ENCODE results near the gene SMIM8.

Gene SMIM8

GRCh38 chr6:87333033-87333432, 10.6 kb downstream of the SMIM8 start:
- intact Hi-C loops (cut with DNase I): no loop called here
- no peak for DNase-seq

GRCh38 chr6:87333591-87334181, 11.3 kb downstream of the SMIM8 start:
- intact Hi-C loops (cut with DNase I): no loop called here
- no peak for DNase-seq

DNA sequence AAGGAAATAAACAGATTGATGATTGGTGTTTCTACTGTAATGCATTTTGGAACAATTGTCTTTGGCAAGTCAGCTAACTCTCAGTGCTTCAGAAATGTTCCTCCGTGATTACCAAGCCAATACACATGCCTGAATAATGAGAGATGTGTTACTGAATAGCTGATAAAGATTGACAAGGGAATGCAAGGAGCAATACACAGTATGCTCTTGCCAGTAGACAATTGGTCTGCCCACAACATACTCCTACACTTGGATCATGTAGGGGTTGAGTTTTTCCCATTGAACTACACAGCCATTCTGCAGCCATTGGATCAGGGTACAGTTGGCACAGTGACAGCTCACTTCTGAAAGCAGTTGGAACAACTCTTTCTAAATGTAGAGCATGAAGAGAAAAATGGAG, 12.3 kb downstream of the SMIM8 start:
- peak in 1 of 42 donors; percentile 3 for DNase-seq
- intact Hi-C loops (cut with DNase I): no loop called here

DNA sequence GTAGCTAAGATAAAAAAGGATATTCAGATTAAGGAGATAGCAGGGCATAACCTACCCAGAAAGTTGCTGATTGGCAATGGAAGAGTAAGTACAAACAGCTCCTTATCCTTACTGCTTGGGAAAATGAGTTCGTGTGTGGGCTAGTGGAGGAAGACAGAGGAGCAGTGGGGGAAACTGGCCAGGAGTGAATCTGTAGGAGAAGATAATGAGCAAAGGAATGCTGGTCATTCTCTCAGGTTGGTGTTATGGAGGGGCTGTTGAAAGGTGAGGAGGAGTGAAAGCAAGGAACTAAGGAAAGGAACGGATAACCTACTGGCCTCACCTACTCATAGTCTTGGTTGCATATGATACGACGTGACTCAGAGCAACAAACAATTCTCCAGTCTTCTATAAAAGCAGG, 14.0 kb downstream of the SMIM8 start:
- no peak for DNase-seq
- intact Hi-C loops (cut with DNase I): no loop called here

GRCh38 chr6:87340230-87340629, 17.8 kb downstream of the SMIM8 start:
- intact Hi-C loops (cut with DNase I): no loop called here
- DNase-seq: no peak

DNA sequence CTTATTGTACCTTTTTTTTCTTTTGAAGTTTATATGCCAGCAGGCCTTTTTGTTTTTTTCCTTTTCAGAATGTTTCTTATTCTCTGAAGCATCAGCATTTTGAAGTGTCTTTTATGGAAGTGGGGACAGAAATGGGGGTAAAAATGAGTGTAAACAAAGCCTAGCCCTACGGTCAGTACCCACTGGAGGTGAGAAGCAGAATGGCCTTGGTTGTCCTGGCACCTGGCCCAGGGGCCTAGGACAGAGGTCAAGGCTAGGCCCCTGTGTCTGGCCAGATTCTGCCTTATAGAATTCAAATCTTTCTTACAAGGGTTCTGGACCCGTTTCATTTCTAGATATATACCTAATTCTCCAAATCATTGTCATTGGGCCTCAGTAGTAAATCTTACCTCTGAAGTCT, 18.8 kb downstream of the SMIM8 start:
- intact Hi-C loops (cut with DNase I): no loop called here
- DNase-seq: no peak

- no peak for DNase-seq
- intact Hi-C loops (cut with DNase I): no loop called here
These were observed 19.5 kb downstream of the SMIM8 start for GRCh38 chr6:87341899-87342298.

DNA sequence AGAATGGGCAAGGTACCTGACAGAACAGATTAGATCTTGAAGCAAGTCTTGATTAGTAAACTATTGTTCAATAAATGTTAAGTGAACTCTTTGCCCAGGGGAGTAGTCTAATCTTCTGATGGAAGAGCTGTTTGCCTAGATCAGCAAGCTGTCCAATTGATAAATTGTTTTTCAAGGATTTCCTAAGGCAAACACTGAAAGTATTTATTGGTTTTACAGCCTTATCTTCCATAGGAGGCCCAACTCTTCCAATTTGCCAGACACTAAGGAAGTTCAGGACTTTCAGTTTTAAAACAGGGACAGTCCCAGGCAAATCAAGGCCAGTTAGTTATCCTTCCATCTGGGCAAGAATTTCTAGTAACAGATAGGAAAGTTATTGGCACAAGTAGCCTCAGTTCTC, 20.4 kb downstream of the SMIM8 start:
- intact Hi-C loops (cut with DNase I): no loop called here
- no peak for DNase-seq

DNA sequence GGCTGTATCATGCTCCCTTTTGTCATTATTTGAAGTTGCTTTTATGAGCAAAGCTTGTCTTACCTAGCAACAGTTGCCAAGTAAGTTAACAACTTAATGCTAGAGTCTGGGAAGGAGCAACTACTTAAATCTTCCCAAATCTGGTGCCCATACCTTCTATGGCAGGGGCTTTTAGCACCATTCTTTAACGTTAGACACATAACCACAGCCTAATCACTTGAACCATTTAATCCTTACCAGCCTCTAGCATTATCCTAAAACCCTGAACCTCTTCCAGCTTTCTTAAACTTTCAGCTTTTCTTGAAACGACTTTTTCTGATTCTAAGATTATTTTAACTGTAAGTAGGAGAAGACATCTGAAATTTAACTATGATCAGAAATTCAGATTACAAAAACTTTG, 22.3 kb downstream of the SMIM8 start, which contains the start of gene C6orf163:
Gene C6orf163, plus strand, starts transcription at position 83 of the 400 bp plus-strand sequence. Its CDS starts 287 bp downstream, at position 370.
- DNase-seq: no peak
- intact Hi-C loops (cut with DNase I): no loop called here

GRCh38 chr6:87346700-87347099, 24.3 kb downstream of the SMIM8 start:
- DNase-seq: no peak
- intact Hi-C loops (cut with DNase I): no loop called here

DNA sequence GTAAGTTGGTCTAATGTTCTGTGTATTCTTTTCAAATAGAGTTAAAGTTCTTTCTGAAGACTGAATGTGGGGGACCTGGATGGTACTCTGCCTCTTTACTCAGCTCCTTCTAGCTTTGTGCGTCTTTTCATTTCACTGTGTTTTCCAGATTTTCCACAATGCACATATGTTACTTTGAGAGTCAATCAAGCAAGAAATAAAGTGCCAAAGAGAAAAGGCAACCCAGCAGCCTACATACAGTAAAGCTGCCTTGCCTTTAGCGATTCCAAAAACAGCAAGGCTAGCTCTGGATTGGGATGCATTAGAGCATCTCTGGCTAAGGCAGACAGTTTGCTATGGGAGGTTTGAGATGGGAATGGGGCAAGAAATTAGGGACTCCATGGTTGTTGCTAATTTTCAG, 27.5 kb downstream of the SMIM8 start:
- intact Hi-C loops (cut with DNase I): no loop called here
- DNase-seq: no peak

DNA sequence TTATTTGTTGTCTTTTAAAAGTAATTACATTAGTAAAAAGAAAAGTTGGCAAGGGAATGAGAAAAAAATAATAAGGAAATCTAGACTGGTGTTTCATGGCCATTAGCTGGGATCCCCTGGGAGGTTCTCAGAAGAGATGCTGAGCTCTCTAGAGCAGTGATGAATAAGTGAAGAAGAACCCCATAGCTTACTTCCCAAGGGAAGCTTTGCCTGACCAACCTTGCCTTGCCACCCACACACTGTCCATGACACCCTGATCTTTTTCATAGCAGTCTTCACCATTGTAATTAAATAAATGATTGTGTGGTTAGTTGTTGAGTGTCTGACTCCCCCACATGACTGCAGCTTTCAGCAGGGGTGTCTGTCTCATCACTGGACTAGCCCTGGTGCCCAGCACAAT, 28.1 kb downstream of the SMIM8 start:
- intact Hi-C loops (cut with DNase I): no loop called here
- no peak for DNase-seq

DNA sequence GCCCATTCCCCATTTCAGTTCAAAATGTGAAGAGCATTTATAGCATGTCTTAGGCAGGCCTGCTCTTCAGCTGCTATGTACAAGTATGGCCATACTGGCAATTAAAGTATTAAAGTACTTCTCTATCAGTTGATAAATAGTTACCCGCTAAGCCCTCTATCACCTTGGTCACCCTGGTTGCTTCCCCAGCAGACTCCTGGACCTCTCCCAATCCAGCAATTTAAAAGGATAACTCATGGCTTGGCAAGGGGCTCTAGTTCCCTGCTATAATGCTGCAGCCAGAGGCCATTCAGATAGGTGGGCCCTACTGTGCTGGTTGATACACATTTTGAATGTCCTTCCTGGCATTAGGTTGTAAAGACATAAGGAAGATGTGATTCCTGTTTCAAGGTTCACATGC, 29.2 kb downstream of the SMIM8 start:
- no peak for DNase-seq
- intact Hi-C loops (cut with DNase I): no loop called here

DNA sequence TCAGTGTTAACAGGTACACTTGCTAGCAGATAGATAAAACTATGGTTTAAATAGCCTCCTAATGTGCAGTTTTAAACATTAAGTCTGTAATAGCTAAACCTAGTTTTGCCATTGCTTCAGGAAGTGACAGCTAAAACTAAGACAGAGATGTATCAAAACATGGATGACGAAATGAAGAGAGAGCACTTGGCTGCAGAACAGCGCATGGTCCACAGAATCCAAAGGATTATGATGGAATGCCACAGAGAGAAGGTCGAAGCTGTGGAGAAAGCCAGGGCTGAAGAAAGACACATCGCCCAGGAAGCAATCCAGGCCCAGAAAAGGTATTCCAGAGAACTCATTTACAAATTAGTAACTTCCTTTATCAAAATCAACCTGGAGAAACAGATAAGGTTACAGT, 33.8 kb downstream of the SMIM8 start:
- intact Hi-C loops (cut with DNase I): no loop called here
- DNase-seq: no peak

GRCh38 chr6:87357479-87358196, 35.2 kb downstream of the SMIM8 start:
- intact Hi-C loops (cut with DNase I): no loop called here
- DNase-seq: no peak

DNA sequence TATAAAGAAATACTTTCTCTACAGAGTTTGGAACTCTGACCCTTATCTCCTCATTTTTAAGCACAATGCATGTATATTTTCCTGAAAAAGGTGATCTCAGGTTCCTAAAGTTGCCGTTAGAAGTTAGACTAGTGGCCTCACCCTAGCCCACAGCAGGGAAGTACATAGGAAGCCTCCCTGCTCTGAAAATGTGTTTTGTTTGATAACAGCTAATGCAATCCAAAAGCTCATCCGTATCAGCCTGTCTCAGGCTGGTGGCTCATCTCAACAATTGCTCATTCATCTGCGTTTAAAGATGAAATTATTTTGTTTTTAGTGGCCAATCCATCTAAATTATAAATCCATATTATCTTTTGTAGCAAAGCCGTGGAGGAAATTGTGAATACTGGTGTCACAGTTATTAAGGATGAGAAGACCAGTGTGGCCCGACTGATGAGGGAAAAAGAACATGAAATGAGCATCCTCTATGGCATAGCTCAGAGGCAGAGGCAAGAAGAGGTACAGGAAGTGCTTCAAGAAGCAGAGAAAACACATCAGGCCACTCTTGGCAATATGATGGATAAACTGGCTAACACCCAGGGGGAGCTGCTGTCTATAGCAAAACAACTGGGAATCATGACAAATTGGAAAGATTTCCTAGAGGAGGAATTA, 42.3 kb downstream of the SMIM8 start:
- no peak for DNase-seq
- intact Hi-C loops (cut with DNase I): no loop called here

DNA sequence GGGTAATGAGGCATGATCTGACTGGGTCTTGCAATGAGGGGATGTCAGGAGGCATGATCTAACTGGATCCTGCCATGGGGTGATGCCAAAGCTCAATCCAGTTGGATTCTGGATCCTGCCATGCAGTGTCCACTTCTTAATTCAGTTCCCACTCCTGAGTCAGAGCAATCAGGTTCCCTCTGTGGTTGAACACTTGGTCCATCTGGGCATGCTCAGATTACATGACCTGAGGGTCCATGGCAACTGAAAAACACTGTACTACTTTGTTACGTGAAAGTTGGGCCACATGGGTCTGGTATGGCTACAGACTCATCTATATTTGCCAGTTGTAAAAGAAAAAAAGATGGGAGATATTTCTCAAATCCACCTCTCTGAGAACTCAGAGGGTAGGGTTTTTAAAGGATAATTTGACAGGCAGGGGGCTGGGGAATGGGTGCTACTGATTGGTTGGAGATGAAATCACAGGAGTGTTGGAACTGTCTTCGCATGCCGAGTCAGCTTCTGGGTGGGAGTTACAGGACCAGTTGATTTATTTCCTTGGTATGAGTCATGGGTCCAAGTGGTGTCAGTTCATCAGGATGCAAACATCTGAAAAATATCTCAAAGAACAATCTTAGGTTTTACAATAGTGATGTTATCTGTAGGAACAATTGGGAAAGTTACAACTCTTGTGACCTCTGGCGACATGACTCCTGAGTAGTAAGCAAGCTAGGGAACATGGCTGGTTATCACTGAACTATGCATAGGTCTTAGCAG, 43.9 kb downstream of the SMIM8 start:
- DNase-seq: no peak
- intact Hi-C loops (cut with DNase I): no loop called here

- intact Hi-C loops (cut with DNase I): no loop called here
- DNase-seq: no peak
These were observed 44.5 kb downstream of the SMIM8 start for GRCh38 chr6:87366899-87367298.

- intact Hi-C loops (cut with DNase I): no loop called here
- no peak for DNase-seq
These were observed 51.0 kb downstream of the SMIM8 start for GRCh38 chr6:87373377-87373776.

DNA sequence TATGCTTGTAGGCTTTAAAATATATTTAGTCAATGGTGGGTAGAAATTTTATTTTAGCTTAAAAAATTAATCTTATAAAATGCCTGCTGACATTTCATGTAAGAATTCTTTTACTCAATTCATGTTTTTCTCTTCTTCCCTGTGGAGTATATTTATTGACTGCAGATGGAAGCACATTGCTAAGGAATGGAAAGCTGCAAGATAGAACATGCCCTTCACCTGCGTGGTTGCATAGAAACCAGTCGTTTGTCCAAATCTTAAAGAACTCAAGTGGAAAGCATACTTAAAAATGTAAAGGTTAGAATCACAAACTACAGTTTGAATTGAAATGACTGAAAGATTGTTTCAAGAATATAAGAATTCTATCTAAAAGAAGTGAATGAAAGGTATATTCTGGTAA, 52.9 kb downstream of the SMIM8 start:
- intact Hi-C loops (cut with DNase I): no loop called here
- no peak for DNase-seq

All from head of caudate nucleus (tissue), 42 donors.